B cell (primary cell): ENCODE results near the gene SPTBN1. TPM values are rescaled to one million over a fixed set of nuclear protein-coding genes. Genes with fewer than 3 reads are reported as not detected.

Experiments
- ATAC-seq: fragments of 200-7000 bp; cut with Tn5 transposase; one replicate; pipeline ENCODE4 v1.10.0; 2021; ENCODE audit warnings: low read depth, mild to moderate bottlenecking, moderate number of reproducible peaks, moderate library complexity
- CTCF ChIA-PET: fragments of 350-600 bp; sonication (Branson Sonifier 250); formaldehyde crosslinking; loops from one replicate; lab custom pipeline; 2021; ENCODE audit warnings: antibody characterized with exemption, inconsistent platforms; lab: Charles Lee
- POLR2A ChIA-PET: fragments of 350-600 bp; sonication (Branson Sonifier 250); formaldehyde crosslinking; loops from one replicate; lab custom pipeline; 2021; ENCODE audit warnings: antibody characterized with exemption; lab: Charles Lee
- DNase-seq: peaks from one replicate; pipeline ENCODE4 v3.0.0; 2013
- H2AFZ ChIP-seq: 2 replicates; pipeline ENCODE4 v1.6.1; 2012; ENCODE audit warnings: mild to moderate bottlenecking, low read depth, low read length; ENCODE audit not compliant: insufficient read depth, poor library complexity, severe bottlenecking
- H3K27ac ChIP-seq, 2 donors: 1 replicate in 1 of 2; 2 replicates in 1 of 2; pipeline ENCODE4 v1.5.1; 2012 to 2013; ENCODE audit warnings: low read length in 2 of 2, mild to moderate bottlenecking in 2 of 2, moderate library complexity in 1 of 2
- H3K27me3 ChIP-seq, 4 experiments: fragments of 200-600 bp in 1 of 4; sonication (generic) in 1 of 4; replicated peaks in 1 of 4; 1 replicate in 2 of 4; 2 replicates in 2 of 4; pipeline versions ENCODE4 v1.6.1 to v1.7.0; 2013 to 2016; ENCODE audit warnings: low read length in 3 of 4, mild to moderate bottlenecking in 2 of 4, mixed read lengths in 1 of 4, moderate library complexity in 1 of 4; ENCODE audit not compliant: insufficient read depth in 4 of 4, control insufficient read depth in 3 of 4; ENCODE audit errors: control extremely low read depth in 1 of 4
- H3K36me3 ChIP-seq, 2 experiments: replicated peaks in 1 of 2; 1 replicate in 1 of 2; 2 replicates in 1 of 2; pipeline versions ENCODE4 v1.6.1 to v1.7.1; 2013; ENCODE audit warnings: low read length in 1 of 2; ENCODE audit not compliant: insufficient read depth in 2 of 2, control insufficient read depth in 1 of 2; ENCODE audit errors: control extremely low read depth in 1 of 2, extremely low read depth in 1 of 2
- H3K4me1 ChIP-seq, 2 donors: fragments of 200-600 bp in 1 of 2; sonication (generic) in 1 of 2; 1 replicate in 1 of 2; 2 replicates in 1 of 2; pipeline versions ENCODE4 v1.5.1 to v1.6.1; 2013 to 2017; ENCODE audit warnings: low read length in 2 of 2; ENCODE audit not compliant: control insufficient read depth in 2 of 2, insufficient read depth in 2 of 2
- H3K4me2 ChIP-seq: replicated peaks from 2 replicates; pipeline ENCODE3; 2012; ENCODE audit warnings: mild to moderate bottlenecking, low read depth, low read length; ENCODE audit not compliant: poor library complexity, severe bottlenecking
- H3K4me3 ChIP-seq, 5 experiments: fragments of 200-600 bp in 1 of 5; sonication (generic) in 1 of 5; 1 replicate in 3 of 5; 2 replicates in 2 of 5; pipeline versions ENCODE4 v1.5.1 to v1.7.0; 2011 to 2016; ENCODE audit warnings: low read length in 4 of 5, mild to moderate bottlenecking in 4 of 5, low read depth in 2 of 5, control low read depth in 1 of 5, moderate library complexity in 1 of 5; ENCODE audit not compliant: insufficient read depth in 1 of 5; ENCODE audit errors: control extremely low read depth in 1 of 5, extremely low read depth in 1 of 5
- H3K79me2 ChIP-seq: fragments of 200-600 bp; sonication (generic); one replicate; pipeline ENCODE4 v1.6.0; 2016; ENCODE audit warnings: low read length; ENCODE audit not compliant: control insufficient read depth, insufficient read depth
- H3K9ac ChIP-seq: fragments of 200-600 bp; sonication (generic); 2 replicates; pipeline ENCODE4 v1.6.1; 2017; ENCODE audit warnings: mild to moderate bottlenecking, low read length, moderate library complexity
- H3K9me3 ChIP-seq, 3 donors: one replicate each; pipeline versions ENCODE4 v1.6.1 to v1.7.1; 2013; ENCODE audit warnings: low read length in 2 of 3; ENCODE audit not compliant: control insufficient read depth in 2 of 3, insufficient read depth in 1 of 3; ENCODE audit errors: control extremely low read depth in 1 of 3
- H4K20me1 ChIP-seq: 2 replicates; pipeline ENCODE4 v1.6.0; 2012; ENCODE audit warnings: mild to moderate bottlenecking, low read length; ENCODE audit not compliant: insufficient read depth, control insufficient read depth, poor library complexity, severe bottlenecking
- H3K27ac Mint-ChIP-seq: one replicate; pipeline ENCODE4 v1.8.0; 2021; ENCODE audit warnings: mixed read lengths
- H3K27me3 Mint-ChIP-seq: one replicate; pipeline ENCODE4 v1.8.0; 2021; ENCODE audit warnings: mixed read lengths
- H3K4me1 Mint-ChIP-seq: one replicate; pipeline ENCODE4 v1.8.0; 2021; ENCODE audit warnings: mixed read lengths
- H3K4me3 Mint-ChIP-seq: one replicate; pipeline ENCODE4 v1.8.0; 2021; ENCODE audit warnings: mixed read lengths
- H3K9me3 Mint-ChIP-seq: one replicate; pipeline ENCODE4 v1.8.0; 2022; ENCODE audit warnings: mixed read lengths; ENCODE audit not compliant: insufficient read depth
- CTCF ChIP-seq: fragments of 200-600 bp; IDR thresholded peaks from one replicate; pipeline ENCODE4 v1.8.0; 2022; ENCODE audit warnings: antibody characterized with exemption, mild to moderate bottlenecking
- EZH2 ChIP-seq: IDR thresholded peaks from 2 replicates; pipeline ENCODE4 v1.6.1; 2012; ENCODE audit warnings: borderline replicate concordance, low read depth, mild to moderate bottlenecking, moderate library complexity, low read length; ENCODE audit not compliant: insufficient read depth, poor library complexity, severe bottlenecking
- WGBS: methylation state at CpG from one replicate; pipeline ENCODE4 v1.1.5; 2013; ENCODE audit warnings: missing lambda C conversion rate; ENCODE audit not compliant: insufficient coverage; 5-methylcytosine and 5-hydroxymethylcytosine counted together
- intact Hi-C: fragments of 100-400 bp; cut with micrococcal nuclease; formaldehyde crosslinking; loops from one replicate; pipeline ENCODE4 v1.10.0; 2022
- polyA plus RNA-seq: library from polyadenylated mRNA; depleted of rRNA; stranded (reverse); fragments of >200 nt; gene quantifications from 2 replicates; pipeline ENCODE4 v1.2.3, GENCODE V29; 2012
- total RNA-seq, 2 donors: library from RNA; stranded (reverse); fragments of 120-200 nt in 1 of 2; gene quantifications; 1 replicate in 1 of 2; 2 replicates in 1 of 2; pipeline versions ENCODE4 v1.2.3 to v1.2.4, GENCODE V29; 2013 to 2022

Gene SPTBN1
- total and polyA plus RNA-seq, 2 donors (not counting 1 experiment from before 2014, with no cell fraction given): 43.7 to 144 TPM

DNA sequence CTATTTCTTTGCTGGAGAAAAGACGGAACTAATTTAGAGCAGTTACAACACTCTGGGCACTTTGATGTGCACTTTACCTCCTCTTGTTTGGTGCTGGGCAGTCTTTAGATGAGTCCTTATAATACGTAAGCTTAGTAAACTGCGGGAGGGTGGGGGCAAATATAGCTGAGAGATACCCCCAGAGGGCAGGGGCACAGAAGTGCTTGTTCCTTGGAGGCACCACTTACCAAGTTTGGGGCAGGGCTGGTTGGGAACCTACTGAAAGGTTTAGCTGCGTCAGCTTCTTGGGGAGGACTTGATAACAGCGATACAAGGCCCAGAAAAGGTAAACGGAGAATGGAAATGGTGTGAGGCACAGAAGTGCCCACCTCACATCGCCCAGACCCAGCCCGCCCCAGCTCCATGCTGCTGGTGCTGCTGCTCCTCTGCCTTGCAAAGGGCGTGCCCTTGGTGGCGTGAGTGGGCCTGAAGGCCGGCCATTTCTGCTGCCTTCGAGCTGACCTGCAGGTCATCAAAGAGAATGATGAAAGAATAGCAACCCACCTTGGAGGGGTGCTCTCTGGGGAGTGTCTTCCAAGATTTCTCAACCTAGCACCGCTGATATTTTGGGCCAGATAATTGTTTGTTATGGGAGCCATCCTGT, 139.2 kb downstream of the SPTBN1 start:
- no peak overlapping the region for H3K9ac ChIP-seq
- peak overlapping the region; percentile 11 to 71 for H3K27ac ChIP-seq
- Mint-ChIP-seq H3K9me3 (no peaks in the 10 kb centered on the region), H3K4me3 (peak overlapping the region; percentile 78), H3K4me1 (peaks cover 94% of the 10 kb centered on the region), H3K27ac (peak overlapping the region; percentile 89), H3K27me3 (no peaks in the 10 kb centered on the region)
- H3K79me2 ChIP-seq: peaks cover 100% of the 10 kb centered on the region
- TF ChIP-seq CTCF: no peak
- TF ChIP-seq EZH2: no peak
- peaks cover 0 to 19% of the 10 kb centered on the region in 2 experiments for H3K36me3 ChIP-seq
- no peak overlapping the region for H2AFZ ChIP-seq
- 93% methylated on average over 13 of the region's 13 CpGs for WGBS
- intact Hi-C loops: no loop called here
- no peak overlapping the region for H3K4me3 ChIP-seq
- H3K4me2 ChIP-seq: peak overlapping the region; percentile 63
- DNase-seq (no peak), ATAC-seq (no peak)
- no peaks in the 10 kb centered on the region for H3K27me3 ChIP-seq
- ChIA-PET CTCF (interaction anchor here (1.0 to 2.6 kb wide), 10 partner anchors 8 to 488 kb away, joined by 3 to 10 read pairs (median 4); no protein-coding TSS in a partner anchor), POLR2A (no interaction called here)
- peaks cover 43% of the 10 kb centered on the region for H4K20me1 ChIP-seq
- H3K4me1 ChIP-seq: peaks cover 74 to 80% of the 10 kb centered on the region in 2 donors
- no peaks in the 10 kb centered on the region for H3K9me3 ChIP-seq
